Activated gamma-delta T cell treated with anti-CD3 and anti-CD28 coated beads, Interleukin-2, amount 50 U/mL, for 16 hours (primary cell): ENCODE results near the gene IPO4.
"Not testable (repeated sequence)": the region's sequence is repeated elsewhere in the genome, so short reads cannot be mapped to it uniquely, and the experiment has no call there.

Experiments
- DNase-seq: peaks from one replicate; pipeline ENCODE4 v3.0.0-alpha.2; 2020; ENCODE audit warnings: low read depth

Gene IPO4

GRCh38 chr14:24188251-24189058 lies at the start of gene IPO4:
Gene IPO4 (minus strand): TSS chr14:24188816. CDS start chr14:24188787, 29 bp downstream.
- DNase-seq = peak; percentile 92

GRCh38 chr14:24238123-24238522 lies 49.5 kb upstream of the IPO4 start:
- no peak for DNase-seq

- DNase-seq = no peak
These were observed 48.9 kb upstream of the IPO4 start for GRCh38 chr14:24237463-24237955.

DNA sequence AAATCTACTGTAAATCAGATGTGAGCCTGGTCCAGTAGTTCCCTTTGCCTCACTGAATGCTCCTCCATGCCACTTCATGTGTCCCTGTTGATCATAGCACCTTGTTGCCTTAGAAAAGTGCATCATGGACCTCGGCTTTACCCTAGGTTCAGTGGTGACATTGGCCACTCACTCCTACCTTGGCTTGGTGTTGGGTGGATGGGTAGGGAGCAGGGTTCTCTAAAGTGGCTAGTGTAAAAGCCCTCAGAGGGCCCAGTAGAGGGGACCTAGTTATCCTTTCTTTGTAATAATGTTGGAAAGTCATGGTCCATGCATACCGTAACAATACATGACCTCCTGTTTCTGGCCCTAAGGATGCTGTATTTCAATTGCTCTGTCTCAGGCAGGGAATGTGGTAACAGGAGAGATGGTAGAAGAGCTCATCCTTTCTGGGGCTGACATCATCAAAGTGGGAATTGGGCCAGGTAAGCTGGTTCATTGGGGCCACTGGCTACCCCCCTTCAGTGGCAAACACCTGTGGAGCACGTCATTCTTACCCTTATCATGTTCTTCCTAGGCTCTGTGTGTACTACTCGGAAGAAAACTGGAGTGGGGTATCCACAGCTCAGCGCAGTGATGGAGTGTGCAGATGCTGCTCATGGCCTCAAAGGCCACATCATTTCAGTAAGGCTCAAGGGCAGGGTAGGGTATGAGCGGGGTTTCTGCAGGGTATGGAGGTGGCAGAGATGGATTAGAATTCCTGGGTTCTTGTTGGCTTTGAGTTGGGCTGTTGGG lies 48.3 kb upstream of the IPO4 start:
- no peak for DNase-seq

DNA sequence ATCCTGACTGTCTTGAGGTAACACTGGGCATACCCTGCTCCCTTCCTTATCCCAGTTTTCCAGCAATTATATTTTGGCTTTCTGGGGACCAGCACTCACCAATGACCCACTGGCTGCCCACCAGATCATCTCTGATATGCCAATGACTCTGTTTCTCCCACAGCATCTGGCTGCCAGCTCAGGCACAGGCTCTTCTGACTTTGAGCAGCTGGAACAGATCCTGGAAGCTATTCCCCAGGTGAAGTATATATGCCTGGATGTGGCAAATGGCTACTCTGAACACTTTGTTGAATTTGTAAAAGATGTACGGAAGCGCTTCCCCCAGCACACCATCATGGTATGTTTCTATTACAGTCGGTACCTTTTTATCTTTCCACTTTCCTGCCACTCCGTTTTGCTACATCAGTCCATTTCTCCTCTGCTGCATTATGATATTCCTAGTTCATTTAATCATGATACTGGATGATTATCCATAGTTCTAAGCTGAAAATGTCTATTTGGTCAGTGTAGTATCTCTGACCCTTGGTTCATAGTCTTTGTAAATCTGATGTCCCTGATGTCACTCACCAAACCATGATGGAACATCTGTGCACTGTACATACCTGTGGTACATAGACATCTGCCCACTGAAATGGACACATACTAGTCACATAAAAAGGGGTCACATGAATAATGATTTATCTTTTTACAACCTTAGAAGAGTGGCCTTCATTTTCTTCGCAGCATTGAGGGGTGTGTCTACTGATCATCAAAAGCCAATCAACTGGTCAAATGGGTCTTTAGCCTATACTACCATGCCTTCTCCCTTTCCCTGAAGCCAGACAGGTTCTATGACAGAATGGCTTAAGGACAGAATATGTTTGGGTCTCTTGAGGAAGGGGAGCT lies 47.4 kb upstream of the IPO4 start:
- no peak for DNase-seq

GRCh38 chr14:24234095-24235005 lies 45.7 kb upstream of the IPO4 start:
- DNase-seq = no peak

GRCh38 chr14:24233538-24233866 lies 44.9 kb upstream of the IPO4 start:
- DNase-seq = no peak

- DNase-seq = no peak
These were observed 44.3 kb upstream of the IPO4 start, which contains the start of gene GMPR2 for GRCh38 chr14:24232645-24233537. Gene GMPR2 (plus strand): TSS chr14:24232929. CDS start chr14:24233254, 325 bp downstream.

DNA sequence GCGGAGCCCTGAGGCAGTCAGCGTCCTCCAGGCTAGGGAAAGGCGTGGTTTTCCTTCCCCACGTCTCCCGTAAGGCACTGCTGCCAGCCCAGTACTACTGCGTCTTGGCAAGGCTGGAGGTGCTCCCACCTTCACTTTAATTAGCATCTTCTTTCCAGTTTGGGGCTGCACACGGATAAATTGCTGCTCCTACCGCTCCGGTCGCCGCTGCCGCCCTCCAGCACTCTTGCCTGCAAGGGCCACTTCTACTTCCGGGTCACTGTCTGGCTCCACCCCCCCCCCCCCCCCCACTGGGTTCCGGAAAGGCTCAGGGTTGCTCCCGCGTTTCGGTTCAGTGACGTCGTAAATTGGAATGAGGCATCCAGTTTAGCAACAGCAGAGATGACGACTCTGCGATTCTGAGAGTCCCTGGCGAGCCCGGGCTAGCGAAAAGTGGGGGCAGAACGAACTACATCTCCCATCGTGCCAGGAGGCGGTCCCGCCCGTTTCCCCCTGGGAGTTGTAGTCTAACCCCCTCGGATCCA lies 43.6 kb upstream of the IPO4 start, which contains the start of gene NEDD8:
Gene NEDD8, minus strand, starts transcription at position 247 of the 524 bp plus-strand sequence. Its CDS starts 100 bp downstream, at position 147.
- DNase-seq = peak; percentile 77

DNA sequence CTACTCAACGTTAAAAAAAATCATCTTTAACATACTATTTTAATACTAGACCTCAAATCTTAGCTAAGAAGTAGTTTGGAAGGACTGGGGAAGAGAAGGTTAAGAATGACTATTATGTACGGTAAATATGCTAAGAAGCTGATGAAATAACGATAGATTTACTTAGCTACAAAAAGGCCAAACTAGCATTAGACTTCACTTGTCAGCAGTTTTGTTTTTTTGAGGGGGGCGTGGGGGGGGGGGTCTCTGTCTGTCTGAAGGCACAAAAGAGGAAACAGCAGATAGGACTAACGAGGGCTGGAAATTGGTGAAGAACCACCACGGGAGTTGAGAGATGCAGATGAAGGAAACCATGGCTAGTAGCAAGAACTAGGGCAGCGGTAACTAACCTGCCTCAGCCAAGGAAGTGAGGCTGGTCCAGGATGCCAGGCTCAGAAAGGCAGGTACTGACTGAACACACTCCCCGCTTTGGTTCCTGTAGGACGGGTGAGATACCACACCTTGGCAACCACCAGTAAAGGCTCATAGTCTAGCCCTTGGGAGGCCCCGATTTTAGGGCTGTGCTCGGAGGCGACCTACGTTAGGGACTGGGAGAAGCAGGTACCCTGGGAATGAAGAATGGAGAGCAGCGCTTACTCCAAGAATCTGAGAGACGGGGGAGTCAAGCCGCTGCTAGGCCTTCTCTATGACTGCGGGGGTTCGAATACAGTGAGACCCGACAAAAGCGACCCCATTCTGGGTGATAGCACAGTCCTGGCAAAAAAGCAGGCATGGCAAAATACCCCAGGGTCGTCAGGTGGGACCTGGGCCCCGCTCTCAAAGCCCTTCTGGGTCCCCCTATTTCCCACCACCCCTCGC lies 42.9 kb upstream of the IPO4 start:
- no peak for DNase-seq

DNA sequence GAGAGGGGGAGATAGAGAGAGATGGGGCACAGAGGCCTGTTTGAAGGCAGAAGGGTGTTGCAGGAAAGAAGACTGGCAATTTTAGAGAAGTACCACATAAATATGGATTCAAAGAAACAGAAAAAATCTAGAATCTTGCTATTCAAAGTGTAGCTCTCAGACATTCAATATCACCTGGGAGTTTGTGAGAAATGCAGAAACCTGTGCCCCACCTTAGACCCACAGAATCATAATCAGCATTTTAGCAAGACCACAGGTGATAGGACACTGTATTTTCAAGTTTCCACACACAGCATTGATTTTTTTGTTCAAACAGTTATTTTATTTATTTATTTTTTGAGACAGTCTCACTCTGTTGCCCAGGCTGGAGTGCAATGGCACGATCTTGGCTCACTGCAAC lies 40.3 kb upstream of the IPO4 start:
- DNase-seq = no peak

DNA sequence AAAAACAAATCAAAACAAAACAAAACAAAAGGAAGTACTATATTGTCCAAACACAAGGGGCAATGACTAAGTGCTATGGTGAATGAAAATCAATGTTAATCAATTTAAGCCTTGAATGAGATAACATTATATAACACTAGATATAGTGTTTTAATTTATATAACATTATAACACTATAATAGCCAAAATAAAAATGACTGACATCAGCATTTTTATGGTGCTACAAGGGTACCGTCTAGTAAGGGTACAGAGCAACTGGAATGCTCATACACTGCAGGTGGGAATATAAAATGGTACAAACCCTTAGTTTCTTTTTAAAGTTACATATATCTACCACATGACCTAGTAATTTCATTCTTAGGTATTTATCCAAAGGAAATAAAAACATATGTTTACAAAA lies 37.9 kb upstream of the IPO4 start:
- DNase-seq = no peak

GRCh38 chr14:24224618-24225071 lies 36.0 kb upstream of the IPO4 start:
- DNase-seq = no peak

DNA sequence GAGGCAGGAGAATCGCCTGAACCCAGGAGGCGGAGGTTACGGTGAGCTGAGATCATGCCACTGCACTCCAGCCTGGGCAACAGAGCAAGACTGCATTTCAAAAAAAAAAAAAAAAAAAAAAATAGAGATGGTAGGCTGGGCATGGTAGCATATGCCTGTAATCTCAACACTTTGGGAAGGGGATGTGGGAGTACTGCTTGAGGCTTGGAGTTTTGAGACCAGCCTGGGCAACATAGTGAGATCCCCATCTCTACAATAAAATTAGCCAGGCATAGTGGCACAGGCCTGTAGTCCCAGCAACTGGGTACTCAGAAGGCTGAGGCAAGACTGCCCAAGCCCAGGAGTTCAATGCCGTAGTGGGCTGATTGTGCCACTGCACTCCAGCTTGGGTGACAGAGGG lies 34.4 kb upstream of the IPO4 start:
- DNase-seq = not testable (repeated sequence)

GRCh38 chr14:24219521-24219920 lies 30.9 kb upstream of the IPO4 start:
- no peak for DNase-seq

- DNase-seq = no peak
These were observed 30.5 kb upstream of the IPO4 start for GRCh38 chr14:24219080-24219479.

- not testable (repeated sequence) for DNase-seq
These were observed 28.3 kb upstream of the IPO4 start for GRCh38 chr14:24216876-24217275.

- DNase-seq = no peak
These were observed 27.7 kb upstream of the IPO4 start for GRCh38 chr14:24216345-24216699.
